Measurements from ENCODE around the gene SIN3A.

Gene SIN3A

GRCh38 chr15:75325922-75326321, 125.6 kb downstream of the SIN3A start:
- DNase-seq (ENCODE audit: low read depth), result no peak
- no peak overlapping the region for H3K4me3 ChIP-seq (replicated peaks; ENCODE audit: low read depth, low read length)
- TF ChIP-seq, protein P1, sequence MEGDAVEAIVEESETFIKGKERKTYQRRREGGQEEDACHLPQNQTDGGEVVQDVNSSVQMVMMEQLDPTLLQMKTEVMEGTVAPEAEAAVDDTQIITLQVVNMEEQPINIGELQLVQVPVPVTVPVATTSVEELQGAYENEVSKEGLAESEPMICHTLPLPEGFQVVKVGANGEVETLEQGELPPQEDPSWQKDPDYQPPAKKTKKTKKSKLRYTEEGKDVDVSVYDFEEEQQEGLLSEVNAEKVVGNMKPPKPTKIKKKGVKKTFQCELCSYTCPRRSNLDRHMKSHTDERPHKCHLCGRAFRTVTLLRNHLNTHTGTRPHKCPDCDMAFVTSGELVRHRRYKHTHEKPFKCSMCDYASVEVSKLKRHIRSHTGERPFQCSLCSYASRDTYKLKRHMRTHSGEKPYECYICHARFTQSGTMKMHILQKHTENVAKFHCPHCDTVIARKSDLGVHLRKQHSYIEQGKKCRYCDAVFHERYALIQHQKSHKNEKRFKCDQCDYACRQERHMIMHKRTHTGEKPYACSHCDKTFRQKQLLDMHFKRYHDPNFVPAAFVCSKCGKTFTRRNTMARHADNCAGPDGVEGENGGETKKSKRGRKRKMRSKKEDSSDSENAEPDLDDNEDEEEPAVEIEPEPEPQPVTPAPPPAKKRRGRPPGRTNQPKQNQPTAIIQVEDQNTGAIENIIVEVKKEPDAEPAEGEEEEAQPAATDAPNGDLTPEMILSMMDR (IDR thresholded peaks at IDR 0.05; ENCODE audit: low read length, missing control alignments), result no peak

DNA sequence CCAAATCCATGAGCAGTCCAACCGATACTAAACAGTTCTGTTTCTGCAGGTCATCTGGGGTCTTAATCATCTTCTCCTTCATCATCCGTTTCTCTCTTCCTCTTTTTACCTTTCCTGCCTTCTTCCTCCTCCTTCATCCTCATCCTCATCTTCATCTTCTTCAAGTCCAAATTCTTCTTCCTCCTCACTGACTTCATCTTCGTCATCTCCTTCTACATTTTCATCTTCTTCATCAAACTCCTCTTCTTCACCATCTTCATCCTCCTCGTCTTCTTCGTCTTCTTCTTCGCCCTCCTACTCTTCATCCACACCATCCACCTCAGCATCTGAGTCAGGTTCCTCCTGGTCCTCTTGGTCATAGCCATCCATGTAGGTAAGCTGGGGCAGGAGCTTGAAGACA, 129.8 kb downstream of the SIN3A start:
- no peak overlapping the region for H3K4me3 ChIP-seq (replicated peaks; ENCODE audit: low read depth, low read length)
- no peak for DNase-seq (ENCODE audit: low read depth)
- TF ChIP-seq, protein P1 (IDR thresholded peaks at IDR 0.05; ENCODE audit: low read length, missing control alignments), result no peak
